Endothelial cell of umbilical vein (primary cell): Measurements from ENCODE around the gene VIPR1. TPM values are rescaled to one million over a fixed set of nuclear protein-coding genes. Genes with fewer than 3 reads are reported as not detected.

Experiments used
- BruUV-seq: library from RNA; stranded (reverse); fragments of 400-500 nt; replicated peaks from 2 replicates; lab custom pipeline; 2021; lab: Mats Ljungman, UMichigan
- CTCF ChIA-PET: fragments of 300-600, 350-600 bp; sonication (Branson Sonifier 250); formaldehyde crosslinking; loops from one replicate; lab custom pipeline; 2021; ENCODE audit warnings: antibody characterized with exemption, inconsistent platforms; lab: Charles Lee
- POLR2A ChIA-PET: fragments of 300-600, 350-600 bp; sonication (Branson Sonifier 250); formaldehyde crosslinking; loops from one replicate; lab custom pipeline; 2021; ENCODE audit warnings: antibody characterized with exemption, inconsistent platforms; lab: Charles Lee
- DNase-seq: peaks from one replicate; pipeline ENCODE4 v3.0.0-alpha.2; 2011; ENCODE audit warnings: low read depth, low spot score
- FAIRE-seq: peaks from 2 replicates; lab custom pipeline; 2011; peaks lifted over from hg19 to GRCh38; lab: Jason Lieb, UNC
- H2AFZ ChIP-seq: 2 replicates; pipeline ENCODE4 v1.6.0; 2012; ENCODE audit warnings: low read depth, low read length, control low read depth, inconsistent platforms
- H3K27ac ChIP-seq: 2 replicates; pipeline ENCODE4 v1.5.1; 2011; ENCODE audit warnings: low read depth, mild to moderate bottlenecking, control low read depth, low read length, moderate library complexity; ENCODE audit not compliant: insufficient read depth
- H3K27me3 ChIP-seq, 2 experiments: 2 replicates each; pipeline versions ENCODE4 v1.6.0 to v1.6.1; 2011; ENCODE audit warnings: low read length in 2 of 2, mixed read lengths in 1 of 2; ENCODE audit not compliant: control insufficient read depth in 2 of 2, insufficient read depth in 2 of 2
- H3K36me3 ChIP-seq, 2 experiments: 2 replicates in 1 of 2; 3 replicates in 1 of 2; pipeline ENCODE4 v1.5.1; 2011; ENCODE audit warnings: low read length in 2 of 2, mild to moderate bottlenecking in 1 of 2, moderate library complexity in 1 of 2; ENCODE audit not compliant: control insufficient read depth in 2 of 2, insufficient read depth in 2 of 2; ENCODE audit errors: extremely low read depth in 1 of 2
- H3K4me1 ChIP-seq: 3 replicates; pipeline ENCODE4 v1.5.1; 2011; ENCODE audit warnings: mild to moderate bottlenecking, low read length; ENCODE audit not compliant: control insufficient read depth, insufficient read depth; ENCODE audit errors: extremely low read depth
- H3K4me2 ChIP-seq: 2 replicates; pipeline ENCODE4 v1.6.1; 2011; ENCODE audit warnings: low read length, control low read depth, mixed read lengths; ENCODE audit not compliant: insufficient read depth
- H3K4me3 ChIP-seq, 3 experiments: fragments of 200-600 bp in 1 of 3; sonication (generic), shearing (Covaris generic) in 1 of 3; replicated peaks in 1 of 3; 2 replicates each; pipeline ENCODE4 v1.5.1; 2011 to 2016; ENCODE audit warnings: control low read depth in 3 of 3, low read length in 3 of 3, mild to moderate bottlenecking in 2 of 3, inconsistent platforms in 1 of 3, low read depth in 1 of 3, moderate library complexity in 1 of 3; ENCODE audit not compliant: insufficient read depth in 1 of 3
- H3K79me2 ChIP-seq: 2 replicates; pipeline ENCODE4 v1.6.0; 2012; ENCODE audit warnings: low read length, inconsistent platforms; ENCODE audit not compliant: control insufficient read depth, insufficient read depth
- H3K9ac ChIP-seq: replicated peaks from 2 replicates; pipeline ENCODE3; 2011; ENCODE audit warnings: low read length, control low read depth; ENCODE audit not compliant: insufficient read depth; ENCODE audit errors: extremely low read depth
- H3K9me1 ChIP-seq: replicated peaks from 3 replicates; pipeline ENCODE4 v1.6.0; 2011; ENCODE audit warnings: mild to moderate bottlenecking, low read length; ENCODE audit not compliant: control insufficient read depth, insufficient read depth; ENCODE audit errors: extremely low read depth
- H3K9me3 ChIP-seq: replicated peaks from 2 replicates; pipeline ENCODE4 v1.5.1; 2012; ENCODE audit warnings: low read length, inconsistent platforms; ENCODE audit not compliant: control insufficient read depth, insufficient read depth
- H4K20me1 ChIP-seq: replicated peaks from 2 replicates; pipeline ENCODE3; 2011; ENCODE audit warnings: mild to moderate bottlenecking, low read length; ENCODE audit not compliant: control insufficient read depth, insufficient read depth; ENCODE audit errors: extremely low read depth
- CTCF ChIP-seq, 2 donors: IDR thresholded peaks; 1 replicate in 1 of 2; 2 replicates in 1 of 2; pipeline ENCODE4 v1.5.1; 2011; ENCODE audit warnings: low read length in 2 of 2, mild to moderate bottlenecking in 2 of 2, moderate library complexity in 2 of 2, control low read depth in 1 of 2, inconsistent platforms in 1 of 2, low read depth in 1 of 2; ENCODE audit not compliant: insufficient read depth in 1 of 2; ENCODE audit errors: extremely low read depth in 1 of 2
- EZH2 ChIP-seq: IDR thresholded peaks from 2 replicates; pipeline ENCODE4 v1.6.1; 2012; ENCODE audit warnings: borderline replicate concordance, low read depth, mild to moderate bottlenecking, moderate library complexity, low read length, inconsistent platforms; ENCODE audit not compliant: severe bottlenecking
- MAX ChIP-seq: IDR thresholded peaks from 2 replicates; pipeline ENCODE4 v1.6.1; 2011; ENCODE audit not compliant: insufficient read depth, insufficient read length
- MYC ChIP-seq: IDR thresholded peaks from one replicate; pipeline ENCODE4 v1.6.1; 2011; ENCODE audit warnings: mild to moderate bottlenecking, low read depth, low read length
- POLR2AphosphoS5 ChIP-seq: IDR thresholded peaks from 2 replicates; pipeline ENCODE4 v1.6.1; 2012; ENCODE audit warnings: low read depth, mild to moderate bottlenecking, control low read depth, low read length, moderate library complexity; ENCODE audit not compliant: insufficient read depth
- dilution Hi-C: fragments of 300-500 bp; cut with MboI; formaldehyde crosslinking; loops from one replicate; pipeline ENCODE4 v1.15.0; 2019; ENCODE audit warnings: low sequenced_read_pairs; ENCODE audit not compliant: extremely low pct_ligation_motif_present
- intact Hi-C: fragments of 100-400 bp; cut with micrococcal nuclease; formaldehyde crosslinking; loops from one replicate; pipeline ENCODE4 v1.10.0; 2022
- polyA plus RNA-seq, 4 experiments: library from polyadenylated mRNA; depleted of rRNA in 3 of 4; stranded (reverse) in 3 of 4; unstranded in 1 of 4; fragments of >200 nt; gene quantifications; 2 replicates each; pipeline versions ENCODE4 v1.2.1 to v1.2.3, GENCODE V29; 2011 to 2012; ENCODE audit warnings: missing spikeins in 1 of 4
- total RNA-seq: library from RNA; stranded (reverse); gene quantifications from 2 replicates; pipeline ENCODE4 v1.2.3, GENCODE V29; 2021

The VIPR1 gene
- total and polyA plus RNA-seq, 2 donors (not counting 3 experiments of a cell fraction or from before 2014, with no cell fraction given) = 3.8 to 4.7 TPM

GRCh38 chr3:42476225-42477125, 26.0 kb upstream of the VIPR1 start:
- no peaks in the 10 kb centered on the region for H3K9me3 ChIP-seq
- BruUV-seq = no TSS peak
- no peaks in the 10 kb centered on the region for H3K36me3 ChIP-seq
- ChIA-PET POLR2A (interaction anchor here (1.8 kb wide), 1 partner anchor 14 kb away, joined by 5 read pairs; no protein-coding TSS in a partner anchor), CTCF (interaction anchor here (1.5 to 1.6 kb wide), 4 partner anchors 10 to 229 kb away, joined by 5 to 8 read pairs (median 8); partner anchors contain the start of gene VIPR1)
- dilution Hi-C loops (no loop called here), intact Hi-C loops (no loop called here)
- H3K9me1 ChIP-seq = no peaks in the 10 kb centered on the region
- H4K20me1 ChIP-seq = no peaks in the 10 kb centered on the region
- FAIRE-seq (peak; percentile 72), DNase-seq (peak; percentile 25)
- no peak overlapping the region for H3K9ac ChIP-seq
- H3K27me3 ChIP-seq = no peaks in the 10 kb centered on the region
- no peaks in the 10 kb centered on the region for H3K79me2 ChIP-seq
- H3K4me2 ChIP-seq = no peak overlapping the region
- H3K4me3 ChIP-seq = no peak overlapping the region
- peak overlapping the region; percentile 5 for H2AFZ ChIP-seq
- H3K27ac ChIP-seq = no peak overlapping the region
- TF ChIP-seq MYC = no peak
- TF ChIP-seq POLR2AphosphoS5 = no peak
- TF ChIP-seq CTCF (IDR thresholded peaks at IDR 0.05; ENCODE audit: extremely low read depth in 1 of 2, insufficient read depth in 1 of 2, low read depth in 1 of 2, low read length in 2 of 2) = no peak
- TF ChIP-seq MAX = no peak
- TF ChIP-seq EZH2 = no peak
- peaks cover 32% of the 10 kb centered on the region for H3K4me1 ChIP-seq
